GM12878 (cell line): Measurements from ENCODE around the gene IRF8. TPM values are rescaled to one million over a fixed set of nuclear protein-coding genes. Genes with fewer than 3 reads are reported as not detected.

Experiments
- ATAC-seq: fragments of 200-7000 bp; cut with Tn5 transposase; 3 replicates; pipeline ENCODE4 v1.9.1; 2020; ENCODE audit warnings: mild to moderate bottlenecking, moderate library complexity
- BruUV-seq: library from RNA; stranded (reverse); fragments of 400-500 nt; replicated peaks from 2 replicates; lab custom pipeline; 2021; lab: Mats Ljungman, UMichigan
- CTCF ChIA-PET: fragments of 300-600 bp; sonication (Branson Sonifier 250); formaldehyde crosslinking; extraction: SDS; loops from one replicate; lab custom pipeline; 2021; ENCODE audit warnings: inconsistent platforms; lab: Yijun Ruan, JAX
- POLR2A ChIA-PET: fragments of 350-600 bp; formaldehyde crosslinking; extraction: SDS; loops from one replicate; lab custom pipeline; 2021; ENCODE audit warnings: inconsistent platforms; lab: Charles Lee
- RAD21 ChIA-PET: fragments of 300-600 bp; sonication (Branson Sonifier 250); formaldehyde crosslinking; loops from one replicate; lab custom pipeline; 2023; ENCODE audit warnings: antibody characterized with exemption; ENCODE audit not compliant: unreplicated experiment; lab: Charles Lee
- SMC1A ChIA-PET: fragments of 300-600 bp; sonication (Branson Sonifier 250); formaldehyde crosslinking; loops from one replicate; lab custom pipeline; 2023; ENCODE audit not compliant: unreplicated experiment, uncharacterized antibody; lab: Charles Lee
- DNase-seq: peaks from one replicate; pipeline ENCODE4 v3.0.0-alpha.2; 2011; ENCODE audit warnings: low read depth, low spot score
- FAIRE-seq: peaks from 3 replicates; lab custom pipeline; 2011; peaks lifted over from hg19 to GRCh38; lab: Jason Lieb, UNC
- H2AFZ ChIP-seq: 2 replicates; pipeline ENCODE4 v1.6.0; 2011; ENCODE audit warnings: low read depth, low read length, control low read depth; ENCODE audit not compliant: control insufficient read depth
- H3K27ac ChIP-seq: 2 replicates; pipeline ENCODE4 v1.5.1; 2011; ENCODE audit warnings: control low read depth; ENCODE audit not compliant: control insufficient read depth, insufficient read depth
- H3K27me3 ChIP-seq, 2 experiments: replicated peaks in 1 of 2; 2 replicates each; pipeline versions ENCODE4 v1.6.0 to v1.6.1; 2011; ENCODE audit warnings: low read length in 1 of 2; ENCODE audit not compliant: control insufficient read depth in 2 of 2, insufficient read depth in 2 of 2
- H3K36me3 ChIP-seq, 2 experiments: 2 replicates each; pipeline ENCODE4 v1.5.1; 2011; ENCODE audit warnings: low read length in 1 of 2; ENCODE audit not compliant: control insufficient read depth in 2 of 2, insufficient read depth in 2 of 2
- H3K4me1 ChIP-seq: 2 replicates; pipeline ENCODE4 v1.6.1; 2011; ENCODE audit warnings: mild to moderate bottlenecking, low read length, moderate library complexity, mixed read lengths; ENCODE audit not compliant: control insufficient read depth, insufficient read depth
- H3K4me2 ChIP-seq: 2 replicates; pipeline ENCODE4 v1.6.0; 2011; ENCODE audit warnings: control low read depth; ENCODE audit not compliant: control insufficient read depth, insufficient read depth
- H3K4me3 ChIP-seq: fragments of 200-600 bp; sonication (generic); 2 replicates; pipeline ENCODE4 v1.5.1; 2016
- H3K79me2 ChIP-seq: 2 replicates; pipeline ENCODE4 v1.6.0; 2011; ENCODE audit warnings: low read length; ENCODE audit not compliant: control insufficient read depth, insufficient read depth
- H3K9ac ChIP-seq: 2 replicates; pipeline ENCODE4 v1.8.0; 2011; ENCODE audit warnings: low read length, control low read depth, mixed read lengths; ENCODE audit not compliant: control insufficient read depth, insufficient read depth
- H3K9me3 ChIP-seq: replicated peaks from 3 replicates; pipeline ENCODE4 v1.5.1; 2011; ENCODE audit warnings: mild to moderate bottlenecking, low read length; ENCODE audit not compliant: control insufficient read depth, insufficient read depth
- H4K20me1 ChIP-seq: 2 replicates; pipeline ENCODE4 v1.6.0; 2011; ENCODE audit not compliant: control insufficient read depth, insufficient read depth
- CUX1 ChIP-seq: IDR thresholded peaks from 2 replicates; pipeline ENCODE4 v1.6.1; 2012; ENCODE audit warnings: improper control_type of control experiment, low read depth, low read length; ENCODE audit not compliant: insufficient replicate concordance
- FOXM1 ChIP-seq: IDR thresholded peaks from 2 replicates; pipeline ENCODE4 v1.6.1; 2012; ENCODE audit warnings: low read depth, mild to moderate bottlenecking, inconsistent platforms, low read length, moderate library complexity
- HCFC1 ChIP-seq: fragments of 150-350 bp; IDR thresholded peaks from 2 replicates; pipeline ENCODE4 v1.6.1; 2014; ENCODE audit warnings: low read length
- MXI1 ChIP-seq: fragments of 150-350 bp; IDR thresholded peaks from 2 replicates; pipeline ENCODE4 v1.6.1; 2011; ENCODE audit warnings: low read depth, mild to moderate bottlenecking, inconsistent platforms, low read length, improper control_type of control experiment
- NFIC ChIP-seq: IDR thresholded peaks from 2 replicates; pipeline ENCODE4 v1.6.1; 2012; ENCODE audit warnings: low read depth, mild to moderate bottlenecking, inconsistent platforms, low read length, moderate library complexity
- ZBTB4 ChIP-seq: fragments of 450-650 bp; formaldehyde crosslinking; IDR thresholded peaks from 2 replicates; pipeline ENCODE4 v1.4.0; 2022; ENCODE audit warnings: mild to moderate bottlenecking, moderate library complexity
- WGBS: methylation state at CpG from one replicate; pipeline ENCODE4 v1.1.6; 2016; ENCODE audit warnings: low lambda C conversion rate; ENCODE audit not compliant: insufficient replicate concordance, insufficient coverage; ENCODE audit errors: missing lambda C conversion rate; 5-methylcytosine and 5-hydroxymethylcytosine counted together
- in situ Hi-C: fragments of 300-500 bp; cut with MboI; formaldehyde crosslinking; loops from 9 replicates; pipeline ENCODE4 v1.14.3; 2018; ENCODE audit warnings: mixed read lengths
- intact Hi-C: fragments of 100-400 bp; cut with micrococcal nuclease; formaldehyde crosslinking; loops from one replicate; pipeline ENCODE4 v1.14.2; 2022; ENCODE audit not compliant: unreplicated experiment
- polyA plus RNA-seq, 11 experiments: library from polyadenylated mRNA; depleted of rRNA in 4 of 11; unstranded in 6 of 11; stranded (reverse) in 5 of 11; fragments of >200 nt; fragmentation: Nextera tagmentation in 4 of 11; fragmentation: Illumina TruSeq in 1 of 11; extraction: Ambion mirVana in 4 of 11; extraction: Trizol in 1 of 11; gene quantifications; 1 replicate in 1 of 11; 2 replicates in 10 of 11; pipeline versions ENCODE4 v1.2.1 to v1.2.3, GENCODE V29; 2011 to 2016; ENCODE audit warnings: inconsistent platforms in 2 of 11, missing spikeins in 2 of 11, low read depth in 1 of 11
- total RNA-seq, 4 experiments: library from RNA; depleted of rRNA in 3 of 4; stranded (reverse); fragments of >200 nt in 3 of 4; fragmentation: Illumina TruSeq in 1 of 4; extraction: Trizol in 1 of 4; gene quantifications; 2 replicates each; pipeline versions ENCODE4 v1.2.1 to v1.2.3, GENCODE V29; 2013 to 2021

Gene IRF8
- total and polyA plus RNA-seq, 10 of the 15 experiments (the other 5 are each of a cell fraction or from before 2014, with no cell fraction given): 17.1 to 237 (median 172) TPM

- no peak for ATAC-seq
- Histone ChIP-seq H3K36me3 (peaks cover 3 to 16% of the 10 kb centered on the region in 2 experiments), H3K4me2 (peak overlapping the region; percentile 98)
- TF ChIP-seq FOXM1 (0 out of 2 replicates have a peak, but pooled peaks have one; percentile 8), ZBTB4 (CRISPR knock-in tag) (no peak), CUX1 (no peak), HCFC1 (no peak), MXI1 (peak; percentile 40; the same call in 1 of the 2 replicates), NFIC (no peak)
- TF ChIP-seq, all 136 proteins: peak for 2
- no TSS peak for BruUV-seq
- no peaks in the 10 kb centered on the region for H4K20me1 ChIP-seq
- H3K9ac ChIP-seq: peak overlapping the region; percentile 86
- peaks cover 65% of the 10 kb centered on the region for H3K79me2 ChIP-seq
- DNase-seq (no peak), FAIRE-seq (no peak)
- no peaks in the 10 kb centered on the region for H3K9me3 ChIP-seq
- H3K4me3 ChIP-seq: peak overlapping the region; percentile 99
- intact Hi-C loops (no loop called here), in situ Hi-C loops (no loop called here)
- under 1% methylated on average over 7 of the region's 7 CpGs for WGBS
- SMC1A ChIA-PET: interaction anchor here (0.6 to 14.8 kb wide), 21 partner anchors 7 to 117 kb away, joined by 3 to 289 read pairs (median 5); no protein-coding TSS in a partner anchor
- no peaks in the 10 kb centered on the region for H3K27me3 ChIP-seq
- H2AFZ ChIP-seq: no peak overlapping the region
- CTCF ChIA-PET: interaction anchor here (0.6 to 14.0 kb wide), 13 partner anchors 17 to 204 kb away, joined by 3 to 295 read pairs (median 4); no protein-coding TSS in a partner anchor
- H3K4me1 ChIP-seq: peaks cover 14% of the 10 kb centered on the region
- RAD21 ChIA-PET: interaction anchor here (0.8 to 16.0 kb wide), 16 partner anchors 9 to 113 kb away, joined by 3 to 211 read pairs (median 4); no protein-coding TSS in a partner anchor
- peak overlapping the region; percentile 89 for H3K27ac ChIP-seq
- POLR2A ChIA-PET: interaction anchor here (0.6 to 2.9 kb wide), 23 partner anchors 9 to 428 kb away, joined by 3 to 19 read pairs (median 4); no protein-coding TSS in a partner anchor
Observed at GRCh38 chr16:85899444-85899843, 482 bp downstream of the IRF8 start.
